Glomerular endothelial cell (primary cell): ENCODE results near the gene C21orf58. TPM values are rescaled to one million over a fixed set of nuclear protein-coding genes. Genes with fewer than 3 reads are reported as not detected.

ENCODE experiments used
- DNase-seq: peaks from one replicate; pipeline ENCODE4 v3.0.0-alpha.2; 2011; ENCODE audit warnings: low read depth, low spot score; ENCODE audit errors: extremely low read depth
- total RNA-seq: library from RNA; depleted of rRNA; stranded (reverse); fragments of >200 nt; gene quantifications from 2 replicates; pipeline ENCODE4 v1.2.3, GENCODE V29; 2015

Gene C21orf58
- total RNA-seq, 1 donor from 2014 or later: 4.1 TPM

DNA sequence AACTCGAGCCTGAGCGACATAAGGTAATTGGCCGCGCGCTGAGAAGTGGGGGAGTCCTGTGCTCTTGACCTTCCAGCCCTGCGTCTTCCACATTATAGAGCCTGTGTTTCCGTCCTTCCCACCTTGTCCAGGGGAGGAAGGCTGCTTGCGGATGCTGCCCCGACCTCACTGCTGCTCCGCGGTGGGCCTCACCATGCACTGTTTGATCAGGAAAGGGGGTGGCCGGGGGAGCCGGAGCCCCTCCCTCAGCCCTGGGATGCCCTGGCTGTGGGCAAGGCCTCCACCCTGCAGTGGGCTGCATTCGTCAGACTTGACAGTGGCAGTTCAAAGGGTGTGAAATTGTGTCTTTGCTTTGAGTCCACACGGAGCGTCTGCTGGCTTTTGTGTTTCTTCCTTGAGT lies 30.4 kb upstream of the C21orf58 start:
- DNase-seq: no peak

- DNase-seq: no peak
Observed at GRCh38 chr21:46352913-46353312, 29.2 kb upstream of the C21orf58 start.

DNA sequence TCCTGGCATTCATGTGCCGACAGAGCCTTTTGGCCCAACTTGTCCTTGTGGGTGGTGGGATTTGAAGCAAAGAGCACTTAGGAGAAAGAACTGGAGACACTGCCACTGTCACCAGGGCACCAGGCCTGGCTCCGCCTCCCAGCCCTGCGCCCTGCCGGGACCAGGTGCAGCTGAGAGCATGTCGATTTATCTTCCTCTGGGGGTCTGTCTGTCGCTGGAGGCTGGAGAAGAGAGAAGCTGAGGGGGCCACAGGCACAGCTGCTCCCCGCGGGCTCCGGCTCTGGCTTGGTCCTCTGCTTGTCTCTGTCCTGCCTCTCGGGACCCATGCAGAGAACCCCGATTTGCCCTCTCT lies 28.5 kb upstream of the C21orf58 start:
- no peak for DNase-seq

GRCh38 chr21:46351476-46352163 lies 27.9 kb upstream of the C21orf58 start:
- no peak for DNase-seq

- DNase-seq: no peak
Observed at GRCh38 chr21:46350981-46351380, 27.3 kb upstream of the C21orf58 start.

DNA sequence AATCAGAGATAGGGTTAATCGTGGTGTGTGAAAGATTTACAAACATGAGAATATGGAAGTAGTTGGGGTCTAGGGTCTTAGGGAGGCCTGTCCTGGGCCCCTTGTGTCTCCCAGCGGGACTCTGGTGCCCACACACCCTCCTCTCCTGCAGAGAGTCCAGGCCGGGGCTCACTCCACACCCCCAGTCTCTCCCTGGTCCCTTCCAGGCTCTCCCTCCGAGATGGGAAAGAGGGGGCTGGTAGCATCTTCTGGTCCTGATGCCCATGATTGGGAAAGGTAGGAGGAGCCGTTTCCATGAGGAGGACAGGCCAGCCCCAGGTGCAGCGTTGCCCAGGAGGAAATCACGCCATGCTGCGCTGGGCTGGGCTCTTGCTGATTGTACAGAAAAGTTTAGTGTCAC lies 26.9 kb upstream of the C21orf58 start:
- no peak for DNase-seq

DNA sequence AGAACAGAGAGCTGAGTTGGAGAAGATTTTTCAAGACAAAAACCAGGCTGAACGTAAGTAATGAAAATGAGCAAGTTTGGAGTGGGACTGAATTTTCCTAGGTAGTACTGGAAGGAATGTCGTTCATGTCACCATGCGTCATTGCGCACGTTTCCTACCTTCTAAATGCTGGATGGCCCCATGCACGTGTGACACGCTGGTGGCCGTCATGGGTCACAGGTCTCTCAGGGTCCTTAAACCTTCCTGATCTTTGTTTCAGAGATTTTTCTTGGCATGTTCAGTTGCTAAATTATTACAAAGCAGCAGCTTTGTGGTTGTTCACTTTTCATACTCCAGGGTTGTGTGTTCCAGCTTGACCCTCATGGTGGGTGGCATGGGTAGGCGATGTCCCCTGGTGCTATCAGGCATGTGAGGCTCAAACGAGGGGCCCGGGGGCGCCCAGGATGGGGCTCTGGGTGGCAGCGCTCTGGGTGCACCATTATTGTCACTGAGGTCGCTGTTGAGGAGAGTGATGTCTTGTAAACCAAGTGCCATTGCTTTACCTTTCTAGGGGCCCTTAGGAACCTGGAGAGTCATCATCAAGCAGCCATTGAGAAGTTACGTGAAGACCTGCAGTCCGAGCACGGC lies 25.6 kb upstream of the C21orf58 start:
- no peak for DNase-seq

GRCh38 chr21:46347791-46348381 lies 24.2 kb upstream of the C21orf58 start:
- DNase-seq: no peak

GRCh38 chr21:46347203-46347550 lies 23.5 kb upstream of the C21orf58 start:
- DNase-seq: no peak

DNA sequence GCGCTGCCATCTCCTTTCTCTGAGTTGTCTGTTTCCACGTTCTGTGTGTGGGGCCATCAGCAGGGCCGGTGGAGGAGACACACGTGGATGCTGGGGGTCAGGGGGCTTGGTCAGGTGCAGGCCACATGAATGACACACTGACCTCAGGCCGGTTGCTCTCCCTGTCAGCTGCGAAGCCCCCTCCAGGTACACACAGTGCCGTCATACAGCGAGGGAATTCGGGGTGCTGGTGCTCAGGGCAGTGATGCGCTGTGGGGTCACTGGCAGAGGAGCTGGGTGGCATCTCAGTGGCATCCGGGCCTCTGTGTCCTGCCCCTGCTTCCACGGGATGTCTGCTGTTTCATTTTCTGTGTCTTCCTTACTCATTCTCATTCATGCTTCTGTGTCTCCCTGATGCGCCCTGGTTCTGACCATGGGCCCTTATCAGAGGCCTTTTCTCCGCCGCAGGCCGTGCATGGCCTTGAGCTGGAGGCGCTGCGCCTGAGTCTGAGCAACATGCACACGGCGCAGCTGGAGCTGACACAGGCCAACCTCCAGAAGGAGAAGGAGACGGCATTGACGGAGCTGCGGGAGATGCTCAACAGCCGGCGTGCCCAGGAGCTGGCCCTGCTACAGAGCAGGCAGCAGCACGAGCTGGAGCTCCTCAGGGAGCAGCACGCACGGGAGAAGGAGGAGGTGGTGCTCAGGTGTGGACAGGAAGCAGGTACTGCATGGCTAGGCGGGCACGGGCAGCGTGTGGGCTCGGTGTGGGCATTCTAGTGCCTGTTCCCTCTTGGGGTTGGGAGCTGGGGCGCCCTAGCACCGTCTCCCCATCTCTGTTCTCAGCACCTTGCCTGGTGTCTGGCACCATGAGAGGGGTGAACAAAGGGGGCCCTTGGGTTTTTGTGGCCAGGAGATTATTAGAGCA lies 22.9 kb upstream of the C21orf58 start:
- DNase-seq: no peak

- DNase-seq: no peak
Observed at GRCh38 chr21:46345861-46346260, 22.2 kb upstream of the C21orf58 start.

- no peak for DNase-seq
Observed at GRCh38 chr21:46344219-46344915, 20.7 kb upstream of the C21orf58 start.

- no peak for DNase-seq
Observed at GRCh38 chr21:46340998-46341397, 17.3 kb upstream of the C21orf58 start.

- no peak for DNase-seq
Observed at GRCh38 chr21:46336603-46337002, 12.9 kb upstream of the C21orf58 start.

- no peak for DNase-seq
Observed at GRCh38 chr21:46334351-46335140, 10.9 kb upstream of the C21orf58 start.

GRCh38 chr21:46329796-46330195 lies 6.1 kb upstream of the C21orf58 start:
- no peak for DNase-seq

DNA sequence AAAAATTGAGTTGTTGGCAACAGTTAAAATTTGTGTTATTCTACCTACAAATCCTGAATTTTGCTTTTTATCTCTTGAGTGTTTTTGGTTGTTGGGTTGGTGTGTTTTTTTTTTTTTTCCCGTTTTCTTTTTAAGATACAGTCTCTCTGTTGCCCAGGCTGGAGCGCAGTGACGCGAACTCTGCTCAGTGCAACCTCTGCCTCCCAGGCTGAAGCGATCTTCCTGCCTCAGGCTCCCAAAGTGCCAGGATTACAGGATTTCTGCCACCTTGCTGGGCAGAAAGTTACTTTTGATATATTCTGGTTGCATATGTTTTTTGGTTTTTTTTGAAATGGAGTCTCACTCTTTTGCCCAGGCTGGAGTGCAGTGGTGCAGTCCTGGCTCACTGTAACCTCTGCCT lies 4.5 kb upstream of the C21orf58 start:
- no peak for DNase-seq

DNA sequence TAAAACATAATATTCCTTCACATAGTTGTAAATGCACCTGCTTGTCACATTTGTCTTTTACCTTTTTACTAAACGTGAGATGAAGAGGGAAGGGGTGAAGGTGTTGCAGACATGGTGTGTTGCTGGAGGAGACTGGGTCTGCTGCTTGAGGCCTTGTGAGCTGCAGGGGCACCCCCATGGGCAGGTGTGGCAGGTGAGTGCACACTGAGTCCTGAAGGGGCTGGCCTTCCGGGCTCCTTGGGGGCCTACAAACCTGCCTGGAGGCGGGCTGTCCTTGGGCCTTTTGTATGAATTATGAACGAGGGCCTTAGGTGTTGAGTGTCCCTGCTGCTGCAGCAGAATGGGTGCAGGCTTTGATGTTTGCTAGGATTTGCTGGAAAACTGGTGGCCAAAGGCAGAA lies 4.0 kb upstream of the C21orf58 start:
- no peak for DNase-seq

GRCh38 chr21:46326110-46326703 lies 2.5 kb upstream of the C21orf58 start:
- no peak for DNase-seq
